ENCODE results near the gene KRT5. TPM values are rescaled to one million over a fixed set of nuclear protein-coding genes. Genes with fewer than 3 reads are reported as not detected.
"Not testable (repeated sequence)": the region's sequence is repeated elsewhere in the genome, so short reads cannot be mapped to it uniquely, and the experiment has no call there.

Gene KRT5
- total RNA-seq, 1 donor from 2014 or later = not detected

- intact Hi-C loops (cut with micrococcal nuclease) = no loop called here
Measured at GRCh38 chr12:52496590-52497071, 23.6 kb downstream of the KRT5 start.

GRCh38 chr12:52496054-52496453 is 24.1 kb downstream of the KRT5 start:
- intact Hi-C loops (cut with micrococcal nuclease) = no loop called here

- intact Hi-C loops (cut with micrococcal nuclease) = no loop called here
Measured at GRCh38 chr12:52495389-52495788, 24.8 kb downstream of the KRT5 start.

GRCh38 chr12:52494518-52494917 is 25.7 kb downstream of the KRT5 start:
- intact Hi-C loops (cut with micrococcal nuclease) = no loop called here

- intact Hi-C loops (cut with micrococcal nuclease) = no loop called here
Measured at GRCh38 chr12:52494100-52494499, 26.1 kb downstream of the KRT5 start.

GRCh38 chr12:52493172-52493571 is 27.0 kb downstream of the KRT5 start, which contains the start of gene KRT6A:
Gene KRT6A (minus strand): TSS chr12:52493257. CDS start chr12:52493188, 69 bp downstream.
- intact Hi-C loops (cut with micrococcal nuclease) = no loop called here

- intact Hi-C loops (cut with micrococcal nuclease) = not testable (repeated sequence)
Measured at GRCh38 chr12:52492405-52492804, 27.8 kb downstream of the KRT5 start.

GRCh38 chr12:52491495-52491894 is 28.7 kb downstream of the KRT5 start:
- intact Hi-C loops (cut with micrococcal nuclease) = not testable (repeated sequence)

GRCh38 chr12:52488736-52489135 is 31.5 kb downstream of the KRT5 start:
- intact Hi-C loops (cut with micrococcal nuclease) = no loop called here

GRCh38 chr12:52487744-52488443 is 32.3 kb downstream of the KRT5 start:
- intact Hi-C loops (cut with micrococcal nuclease) = not testable (repeated sequence)

- intact Hi-C loops (cut with micrococcal nuclease) = no loop called here
Measured at GRCh38 chr12:52487211-52487610, 33.0 kb downstream of the KRT5 start.

- intact Hi-C loops (cut with micrococcal nuclease) = no loop called here
Measured at GRCh38 chr12:52486166-52487105, 33.8 kb downstream of the KRT5 start.

- intact Hi-C loops (cut with micrococcal nuclease) = no loop called here
Measured at GRCh38 chr12:52480073-52480472, 40.1 kb downstream of the KRT5 start.

- intact Hi-C loops (cut with micrococcal nuclease) = no loop called here
Measured at GRCh38 chr12:52477651-52478050, 42.5 kb downstream of the KRT5 start.

GRCh38 chr12:52474212-52474611 is 46.0 kb downstream of the KRT5 start:
- intact Hi-C loops (cut with micrococcal nuclease) = no loop called here

- intact Hi-C loops (cut with micrococcal nuclease) = no loop called here
Measured at GRCh38 chr12:52473768-52474167, 46.4 kb downstream of the KRT5 start, which contains the start of gene KRT6C. Gene KRT6C (minus strand): TSS chr12:52473805. CDS start chr12:52473737, 68 bp downstream.

GRCh38 chr12:52469853-52470252 is 50.3 kb downstream of the KRT5 start:
- intact Hi-C loops (cut with micrococcal nuclease) = no loop called here

GRCh38 chr12:52464897-52465296 is 55.3 kb downstream of the KRT5 start:
- intact Hi-C loops (cut with micrococcal nuclease) = no loop called here
